NCI-H128 (cell line): ENCODE results near the gene DLL3.
A peak's percentile ranks its signal among the peaks of the same experiment; 100 is the strongest.
"Not testable (repeated sequence)": the region's sequence is repeated elsewhere in the genome, so short reads cannot be mapped to it uniquely, and the experiment has no call there.

ENCODE experiments used
- DNase-seq: peaks from one replicate; lab custom pipeline; 2025; ENCODE audit not compliant: unreplicated experiment; lab: John Stamatoyannopoulos, UW

DLL3 gene, protein sequence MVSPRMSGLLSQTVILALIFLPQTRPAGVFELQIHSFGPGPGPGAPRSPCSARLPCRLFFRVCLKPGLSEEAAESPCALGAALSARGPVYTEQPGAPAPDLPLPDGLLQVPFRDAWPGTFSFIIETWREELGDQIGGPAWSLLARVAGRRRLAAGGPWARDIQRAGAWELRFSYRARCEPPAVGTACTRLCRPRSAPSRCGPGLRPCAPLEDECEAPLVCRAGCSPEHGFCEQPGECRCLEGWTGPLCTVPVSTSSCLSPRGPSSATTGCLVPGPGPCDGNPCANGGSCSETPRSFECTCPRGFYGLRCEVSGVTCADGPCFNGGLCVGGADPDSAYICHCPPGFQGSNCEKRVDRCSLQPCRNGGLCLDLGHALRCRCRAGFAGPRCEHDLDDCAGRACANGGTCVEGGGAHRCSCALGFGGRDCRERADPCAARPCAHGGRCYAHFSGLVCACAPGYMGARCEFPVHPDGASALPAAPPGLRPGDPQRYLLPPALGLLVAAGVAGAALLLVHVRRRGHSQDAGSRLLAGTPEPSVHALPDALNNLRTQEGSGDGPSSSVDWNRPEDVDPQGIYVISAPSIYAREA

GRCh38 chr19:39498798-39499642 is at the start of gene DLL3:
DLL3 (plus strand) TSS chr19:39498947; CDS start chr19:39498975, 28 bp downstream.
- DNase-seq, result peak; percentile 49

DNA sequence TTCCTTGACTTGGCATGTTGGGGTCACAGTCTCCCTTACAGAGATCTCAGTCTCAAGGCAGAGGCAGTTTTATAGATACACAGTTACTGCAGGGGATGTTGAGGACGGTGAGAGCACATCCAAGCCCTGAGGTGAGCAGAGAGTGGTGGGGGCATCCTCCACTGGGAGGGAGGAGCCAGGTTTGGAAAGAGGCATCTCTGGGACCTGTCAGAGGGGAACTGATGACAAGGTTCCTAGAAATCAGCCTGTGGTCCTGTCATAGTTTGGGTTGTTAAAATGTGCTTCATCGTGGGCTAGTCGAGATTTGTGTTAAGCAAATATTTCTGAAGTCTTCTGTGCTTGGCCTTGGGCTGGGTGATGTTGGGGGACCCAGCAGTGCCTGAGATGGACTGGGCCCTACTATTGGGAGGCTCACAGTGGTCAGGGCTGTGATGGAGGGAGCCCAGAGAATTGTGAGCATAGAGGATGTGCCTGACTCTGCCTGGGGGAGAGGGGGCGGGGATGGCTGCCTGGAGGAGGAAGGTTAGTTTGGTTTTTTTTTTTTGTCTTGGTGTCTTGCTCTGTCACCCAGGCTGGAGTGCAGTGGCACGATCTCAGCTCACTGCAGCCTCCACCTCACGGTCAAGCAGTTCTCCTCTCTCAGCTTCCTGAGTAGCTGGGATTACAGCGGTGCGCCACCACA is 49.5 kb upstream of the DLL3 start:
- DNase-seq, result no peak

GRCh38 chr19:39451257-39451656 is 47.5 kb upstream of the DLL3 start:
- DNase-seq, result not testable (repeated sequence)

GRCh38 chr19:39463403-39463802 is 35.3 kb upstream of the DLL3 start:
- DNase-seq, result no peak

- no peak for DNase-seq
These were observed 32.6 kb upstream of the DLL3 start for GRCh38 chr19:39465956-39466747.

- DNase-seq, result no peak
These were observed 30.8 kb upstream of the DLL3 start for GRCh38 chr19:39467941-39468340.

- DNase-seq, result no peak
These were observed 29.7 kb upstream of the DLL3 start for GRCh38 chr19:39469036-39469435.

DNA sequence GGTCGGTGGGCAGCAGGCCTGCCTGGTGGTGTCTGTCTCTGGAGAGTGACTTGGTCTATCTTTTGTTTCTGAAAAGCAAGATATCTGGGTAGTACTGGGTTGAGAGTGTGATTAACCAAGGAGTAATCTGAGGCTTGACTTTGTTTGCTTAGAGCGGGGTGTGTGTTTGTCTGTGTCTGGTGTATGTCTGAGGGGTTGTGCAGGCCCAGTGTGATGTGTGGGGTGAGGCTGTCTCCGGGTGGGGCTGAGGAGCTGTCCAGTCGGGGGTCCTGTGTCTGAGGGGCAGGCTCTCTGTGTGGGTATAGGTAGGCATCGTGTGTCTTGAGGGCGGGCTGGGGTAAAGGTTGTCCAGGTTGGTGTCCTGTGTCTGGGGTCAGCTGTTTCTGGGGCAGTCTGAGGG is 29.2 kb upstream of the DLL3 start:
- no peak for DNase-seq

DNA sequence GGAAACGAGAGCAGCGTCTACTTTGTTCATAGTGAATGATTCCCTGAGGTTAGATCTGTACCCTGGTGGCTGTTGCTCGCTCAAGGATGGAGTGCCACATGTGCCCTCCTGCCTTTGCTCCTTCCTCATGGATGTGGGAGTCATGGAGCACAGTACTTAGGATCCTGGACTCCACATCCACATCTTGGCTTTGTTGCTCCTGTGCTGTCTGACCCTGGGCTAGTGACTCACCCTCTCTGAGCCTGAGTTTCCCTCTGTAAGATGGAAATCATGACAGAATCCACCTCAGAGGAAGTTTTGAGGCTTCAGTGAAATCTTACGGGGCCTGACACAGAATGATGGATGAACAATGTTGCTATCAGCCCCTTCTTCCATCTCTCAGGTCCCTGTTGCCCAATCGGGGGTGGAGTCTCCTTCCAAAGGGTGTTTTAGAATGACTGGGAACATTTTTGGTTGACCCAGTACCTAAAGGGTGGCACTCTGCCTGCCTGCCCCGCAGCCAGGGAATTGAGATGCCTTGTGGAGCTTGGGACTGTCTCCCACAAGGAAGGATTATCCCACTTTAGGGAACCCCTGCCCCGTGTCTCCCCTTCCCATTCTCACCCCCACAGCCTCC is 27.9 kb upstream of the DLL3 start:
- no peak for DNase-seq

- no peak for DNase-seq
These were observed 26.8 kb upstream of the DLL3 start for GRCh38 chr19:39471756-39472536.

- no peak for DNase-seq
These were observed 25.9 kb upstream of the DLL3 start for GRCh38 chr19:39472746-39473442.

- DNase-seq, result no peak
These were observed 25.2 kb upstream of the DLL3 start for GRCh38 chr19:39473443-39473960.

DNA sequence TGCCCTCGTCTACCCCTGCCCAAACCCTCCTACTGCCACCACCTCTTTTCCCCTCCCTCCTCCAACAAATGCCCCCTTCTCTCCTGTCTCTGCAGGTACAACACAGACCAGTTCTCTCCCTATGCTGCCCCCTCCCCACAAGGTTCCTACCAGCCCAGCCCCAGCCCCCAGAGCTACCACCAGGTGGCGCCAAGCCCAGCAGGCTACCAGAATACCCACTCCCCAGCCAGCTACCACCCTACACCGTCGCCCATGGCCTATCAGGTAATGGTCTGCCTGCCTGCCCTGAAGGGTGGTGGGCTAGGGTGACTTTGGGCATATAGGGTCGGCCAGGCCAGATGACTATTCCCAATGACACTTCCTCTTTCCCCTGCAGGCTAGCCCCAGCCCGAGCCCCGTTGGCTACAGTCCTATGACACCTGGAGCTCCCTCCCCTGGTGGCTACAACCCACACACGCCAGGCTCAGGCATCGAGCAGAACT is 24.6 kb upstream of the DLL3 start:
- peak; percentile 7 for DNase-seq

DNA sequence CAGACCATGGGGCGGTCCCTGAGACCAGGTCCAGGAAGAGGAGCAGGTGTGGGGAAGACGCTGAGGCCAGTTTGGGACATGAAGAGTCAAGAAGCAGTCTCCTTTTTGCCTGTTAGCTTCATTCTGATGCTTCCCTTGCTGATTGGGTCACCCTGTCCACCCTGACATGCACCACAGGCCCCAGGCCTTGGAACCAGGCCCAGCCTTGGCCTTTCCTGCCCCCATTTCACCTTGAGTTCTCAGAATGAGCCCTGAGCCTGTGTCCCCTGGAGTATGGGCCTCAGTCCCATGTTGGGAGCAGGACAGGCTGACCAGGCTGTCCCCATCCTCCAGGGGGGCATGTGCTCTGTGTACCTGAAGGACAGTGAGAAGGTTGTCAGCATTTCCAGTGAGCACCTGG is 23.0 kb upstream of the DLL3 start:
- no peak for DNase-seq

- not testable (repeated sequence) for DNase-seq
These were observed 19.4 kb upstream of the DLL3 start for GRCh38 chr19:39479319-39479801.

- no peak for DNase-seq
These were observed 18.8 kb upstream of the DLL3 start for GRCh38 chr19:39479916-39480315.

DNA sequence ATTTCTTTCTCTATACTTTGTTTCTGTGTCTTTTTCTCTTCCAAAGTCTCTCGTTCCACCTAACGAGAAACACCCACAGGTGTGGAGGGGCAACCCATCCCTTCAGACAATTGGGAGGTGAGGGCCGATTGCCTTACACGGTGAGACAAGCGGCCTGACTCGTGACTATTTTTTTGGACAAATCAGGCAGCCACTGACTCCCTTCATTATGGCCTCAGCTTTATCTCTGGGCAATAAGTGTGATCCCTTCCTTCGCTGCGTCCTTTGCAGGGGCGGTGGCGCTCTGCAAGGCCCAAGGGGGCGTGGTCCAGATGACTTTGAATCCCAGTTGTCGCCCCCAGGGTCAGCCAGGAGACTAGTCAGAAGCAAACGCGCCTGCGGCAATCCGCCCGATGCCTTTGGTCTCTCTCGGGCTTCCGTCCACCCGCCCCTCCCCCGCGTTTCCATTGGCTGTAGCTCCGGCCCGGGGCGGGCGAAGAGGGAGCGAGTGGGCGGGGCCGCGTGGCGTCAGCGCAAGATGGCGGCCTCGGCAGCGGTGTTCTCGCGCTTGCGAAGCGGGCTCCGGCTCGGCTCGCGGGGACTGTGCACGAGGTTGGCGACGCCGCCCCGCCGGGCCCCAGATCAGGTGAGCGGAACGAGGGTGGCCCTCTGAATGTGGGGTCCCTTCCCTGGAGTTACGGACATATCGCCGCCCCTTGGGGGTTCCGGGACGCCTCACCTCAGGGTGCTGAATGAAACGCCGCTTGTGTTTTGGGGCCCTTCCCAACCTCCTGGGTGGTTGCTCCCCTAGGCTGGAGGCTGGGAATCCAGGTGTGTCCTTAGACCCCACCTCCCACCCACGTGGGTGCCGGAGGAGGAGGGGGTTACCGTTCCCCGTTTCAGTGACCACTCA is 18.2 kb upstream of the DLL3 start, which contains the start of gene TIMM50:
Gene TIMM50, plus strand, starts transcription at position 502 of the 892 bp plus-strand sequence. Its CDS starts 16 bp downstream, at position 518.
- DNase-seq, result peak; percentile 92
